Neuronal stem cell (in vitro differentiated cells): ENCODE results near the gene CEP57.
"Not testable (repeated sequence)": the region's sequence is repeated elsewhere in the genome, so short reads cannot be mapped to it uniquely, and the experiment has no call there.

Experiments
- DNase-seq: peaks from one replicate; pipeline ENCODE4 v3.0.0-alpha.2; 2013; ENCODE audit warnings: low spot score
- H2AFZ ChIP-seq: one replicate; pipeline ENCODE4 v1.6.1; 2013; ENCODE audit warnings: mild to moderate bottlenecking, low read length, inconsistent platforms
- H2AK5ac ChIP-seq: 2 replicates; pipeline ENCODE4 v1.6.1; 2013; ENCODE audit warnings: low read depth, mild to moderate bottlenecking, inconsistent platforms, low read length, moderate library complexity, mixed read lengths
- H2BK120ac ChIP-seq: 2 replicates; pipeline ENCODE4 v1.6.1; 2013; ENCODE audit warnings: low read depth, mild to moderate bottlenecking, inconsistent platforms, low read length, moderate library complexity, mixed read lengths
- H2BK12ac ChIP-seq: one replicate; pipeline ENCODE4 v1.6.1; 2013; ENCODE audit warnings: low read length, inconsistent platforms
- H2BK15ac ChIP-seq: 2 replicates; pipeline ENCODE4 v1.6.1; 2013; ENCODE audit warnings: mild to moderate bottlenecking, low read length, inconsistent platforms, mixed read lengths
- H2BK5ac ChIP-seq: one replicate; pipeline ENCODE4 v1.6.1; 2013; ENCODE audit warnings: inconsistent platforms, mild to moderate bottlenecking, low read length, moderate library complexity
- H3K14ac ChIP-seq: one replicate; pipeline ENCODE4 v1.6.1; 2013; ENCODE audit warnings: low read length, inconsistent platforms
- H3K18ac ChIP-seq: 2 replicates; pipeline ENCODE4 v1.6.1; 2013; ENCODE audit warnings: low read length, inconsistent platforms
- H3K23ac ChIP-seq: 2 replicates; pipeline ENCODE4 v1.6.1; 2013; ENCODE audit warnings: low read depth, mild to moderate bottlenecking, mixed read lengths, low read length, inconsistent platforms; ENCODE audit not compliant: poor library complexity
- H3K27ac ChIP-seq: replicated peaks from 3 replicates; pipeline ENCODE4 v1.5.1; 2013; ENCODE audit warnings: low read length, inconsistent platforms
- H3K27me3 ChIP-seq, 3 experiments: 2 replicates each; pipeline ENCODE4 v1.6.1; 2013; ENCODE audit warnings: low read length in 3 of 3, mild to moderate bottlenecking in 2 of 3, inconsistent platforms in 1 of 3, low read depth in 1 of 3, mixed read lengths in 1 of 3, moderate library complexity in 1 of 3; ENCODE audit not compliant: control insufficient read depth in 3 of 3, insufficient read depth in 3 of 3
- H3K36me3 ChIP-seq, 2 donors: replicated peaks in 1 of 2; 2 replicates each; pipeline ENCODE4 v1.6.1; 2013; ENCODE audit warnings: low read length in 2 of 2; ENCODE audit not compliant: control insufficient read depth in 2 of 2, insufficient read depth in 2 of 2
- H3K4ac ChIP-seq: 2 replicates; pipeline ENCODE4 v1.6.1; 2013; ENCODE audit warnings: inconsistent platforms, mild to moderate bottlenecking, low read length, moderate library complexity
- H3K4me1 ChIP-seq, 2 donors: 1 replicate in 1 of 2; 2 replicates in 1 of 2; pipeline ENCODE4 v1.6.1; 2013; ENCODE audit warnings: low read length in 2 of 2, low read depth in 1 of 2; ENCODE audit not compliant: control insufficient read depth in 2 of 2, insufficient read depth in 1 of 2
- H3K4me2 ChIP-seq: one replicate; pipeline ENCODE4 v1.6.1; 2013; ENCODE audit warnings: mild to moderate bottlenecking, low read length, inconsistent platforms; ENCODE audit not compliant: insufficient read depth, poor library complexity, severe bottlenecking
- H3K4me3 ChIP-seq, 2 donors: 2 replicates each; pipeline ENCODE4 v1.5.1; 2013; ENCODE audit warnings: low read length in 2 of 2, mild to moderate bottlenecking in 2 of 2, inconsistent platforms in 1 of 2, moderate library complexity in 1 of 2
- H3K79me1 ChIP-seq: one replicate; pipeline ENCODE4 v1.6.1; 2013; ENCODE audit warnings: low read depth, mild to moderate bottlenecking, inconsistent platforms, low read length, moderate library complexity
- H3K9ac ChIP-seq: one replicate; pipeline ENCODE4 v1.6.1; 2013; ENCODE audit warnings: mild to moderate bottlenecking, low read depth, low read length, inconsistent platforms; ENCODE audit not compliant: poor library complexity
- H3K9me3 ChIP-seq, 2 donors: replicated peaks in 1 of 2; 2 replicates each; pipeline versions ENCODE3 to v1.6.1; 2013; ENCODE audit warnings: low read length in 2 of 2, mild to moderate bottlenecking in 2 of 2, inconsistent platforms in 1 of 2, low read depth in 1 of 2, mixed read lengths in 1 of 2, moderate library complexity in 1 of 2; ENCODE audit not compliant: control insufficient read depth in 2 of 2, insufficient read depth in 1 of 2
- H4K8ac ChIP-seq: one replicate; pipeline ENCODE4 v1.6.1; 2013; ENCODE audit warnings: low read depth, mild to moderate bottlenecking, inconsistent platforms, low read length, moderate library complexity
- H4K91ac ChIP-seq: one replicate; pipeline ENCODE4 v1.6.1; 2013; ENCODE audit warnings: low read length, low read depth, mild to moderate bottlenecking, inconsistent platforms; ENCODE audit not compliant: poor library complexity
- WGBS, 2 donors: extraction: QIAGEN DNeasy Blood & Tissue Kit; methylation state at CpG; one replicate each; pipeline ENCODE4 v1.1.7; 2013; ENCODE audit warnings: missing lambda C conversion rate in 2 of 2, mixed read lengths in 1 of 2; ENCODE audit not compliant: insufficient read length in 2 of 2, insufficient replicate concordance in 1 of 2; ENCODE audit errors: extremely low coverage in 2 of 2; 5-methylcytosine and 5-hydroxymethylcytosine counted together

CEP57 gene

GRCh38 chr11:95860024-95860423 is 69.7 kb downstream of the CEP57 start:
- H2BK15ac ChIP-seq, H2BK120ac ChIP-seq, H3K9me3 ChIP-seq, DNase-seq, H2AK5ac ChIP-seq, H3K14ac ChIP-seq, H4K91ac ChIP-seq, H3K23ac ChIP-seq, H2AFZ ChIP-seq, H3K27me3 ChIP-seq, H3K4ac ChIP-seq, H3K79me1 ChIP-seq, H3K9ac ChIP-seq, H3K27ac ChIP-seq, H2BK5ac ChIP-seq, H3K4me2 ChIP-seq, H3K18ac ChIP-seq, H3K4me3 ChIP-seq, H3K4me1 ChIP-seq, H4K8ac ChIP-seq, H2BK12ac ChIP-seq: not testable (repeated sequence)
- WGBS, 2 donors: no CpG with 5 or more reads among the region's 4 CpGs
- peaks cover 0 to 98% of the 10 kb centered on the region in 2 donors for H3K36me3 ChIP-seq

GRCh38 chr11:95863486-95864140 is 73.3 kb downstream of the CEP57 start:
- H2BK12ac ChIP-seq: no peak overlapping the region
- H3K27ac ChIP-seq: no peak overlapping the region
- peaks cover 0 to 81% of the 10 kb centered on the region in 2 donors for H3K36me3 ChIP-seq
- no peak overlapping the region for H2BK15ac ChIP-seq
- H3K4ac ChIP-seq: no peak overlapping the region
- H3K18ac ChIP-seq: no peak overlapping the region
- H3K4me1 ChIP-seq: peaks cover 0 to 2% of the 10 kb centered on the region in 2 donors
- no peak overlapping the region for H3K4me2 ChIP-seq
- no peak overlapping the region for H2AK5ac ChIP-seq
- H2BK5ac ChIP-seq: no peak overlapping the region
- no peak overlapping the region for H2AFZ ChIP-seq
- no peak overlapping the region for H3K23ac ChIP-seq
- DNase-seq: no peak
- H3K4me3 ChIP-seq: no peak overlapping the region
- no peak overlapping the region for H3K9ac ChIP-seq
- H4K8ac ChIP-seq: no peak overlapping the region
- H3K79me1 ChIP-seq: no peaks in the 10 kb centered on the region
- no peak overlapping the region for H4K91ac ChIP-seq
- no peaks in the 10 kb centered on the region for H3K27me3 ChIP-seq
- no peak overlapping the region for H2BK120ac ChIP-seq
- no peaks in the 10 kb centered on the region for H3K9me3 ChIP-seq
- WGBS, 2 donors: 100% methylated on average over 1 of the region's 2 CpGs; no CpG with 5 or more reads in 1 of the 2 donors
- H3K14ac ChIP-seq: no peak overlapping the region

GRCh38 chr11:95867105-95867504 is 76.8 kb downstream of the CEP57 start:
- H3K23ac ChIP-seq: no peak overlapping the region
- no peak overlapping the region for H3K4me2 ChIP-seq
- no peak overlapping the region for H3K4me3 ChIP-seq
- H2BK12ac ChIP-seq: no peak overlapping the region
- H2BK15ac ChIP-seq: no peak overlapping the region
- H3K79me1 ChIP-seq: no peaks in the 10 kb centered on the region
- H3K18ac ChIP-seq: no peak overlapping the region
- H3K14ac ChIP-seq: no peak overlapping the region
- H2BK5ac ChIP-seq: no peak overlapping the region
- no peak overlapping the region for H4K8ac ChIP-seq
- H2AFZ ChIP-seq: no peak overlapping the region
- no peaks in the 10 kb centered on the region for H3K9me3 ChIP-seq
- H2BK120ac ChIP-seq: no peak overlapping the region
- no peak overlapping the region for H3K9ac ChIP-seq
- H3K4me1 ChIP-seq: peaks cover 0 to 2% of the 10 kb centered on the region in 2 donors
- no peak for DNase-seq
- H3K27ac ChIP-seq: no peak overlapping the region
- no peaks in the 10 kb centered on the region for H3K27me3 ChIP-seq
- WGBS, 2 donors: no CpG with 5 or more reads among the region's 6 CpGs
- peaks cover 0 to 49% of the 10 kb centered on the region in 2 donors for H3K36me3 ChIP-seq
- no peak overlapping the region for H3K4ac ChIP-seq
- no peak overlapping the region for H4K91ac ChIP-seq
- no peak overlapping the region for H2AK5ac ChIP-seq

GRCh38 chr11:95870877-95871276 is 80.6 kb downstream of the CEP57 start:
- H4K8ac ChIP-seq, H3K4me3 ChIP-seq, H3K23ac ChIP-seq, H3K4me2 ChIP-seq, H3K4me1 ChIP-seq, H3K18ac ChIP-seq, H2BK120ac ChIP-seq, H2AFZ ChIP-seq, H3K27me3 ChIP-seq, H4K91ac ChIP-seq, H3K79me1 ChIP-seq, H2AK5ac ChIP-seq, H2BK12ac ChIP-seq, DNase-seq, H3K27ac ChIP-seq, H3K9me3 ChIP-seq, H3K9ac ChIP-seq, H2BK5ac ChIP-seq, H3K4ac ChIP-seq, H3K14ac ChIP-seq, H2BK15ac ChIP-seq: not testable (repeated sequence)
- no CpG with 5 or more reads among the region's 3 CpGs for WGBS, 2 donors
- H3K36me3 ChIP-seq: peaks cover 0 to 14% of the 10 kb centered on the region in 2 donors
